Glomerular endothelial cell (primary cell): ENCODE results near the gene KRTAP5-1. TPM values are rescaled to one million over a fixed set of nuclear protein-coding genes. Genes with fewer than 3 reads are reported as not detected.

Experiments used
- DNase-seq: peaks from one replicate; pipeline ENCODE4 v3.0.0-alpha.2; 2011; ENCODE audit warnings: low read depth, low spot score; ENCODE audit errors: extremely low read depth
- total RNA-seq: library from RNA; depleted of rRNA; stranded (reverse); fragments of >200 nt; gene quantifications from 2 replicates; pipeline ENCODE4 v1.2.3, GENCODE V29; 2015

The KRTAP5-1 gene
- total RNA-seq, 1 donor from 2014 or later = not detected

- no peak for DNase-seq
These were observed 11.8 kb downstream of the KRTAP5-1 start for GRCh38 chr11:1573077-1573902.

- DNase-seq = no peak
These were observed 12.6 kb downstream of the KRTAP5-1 start, which contains the start of gene DUSP8 for GRCh38 chr11:1572197-1573076. Gene DUSP8 (minus strand): TSS chr11:1572271. CDS start chr11:1565826, 6,445 bp downstream.

GRCh38 chr11:1571760-1572196 is 13.3 kb downstream of the KRTAP5-1 start:
- DNase-seq = no peak

GRCh38 chr11:1570896-1571759 is 14.0 kb downstream of the KRTAP5-1 start:
- DNase-seq = no peak

- no peak for DNase-seq
These were observed 14.6 kb downstream of the KRTAP5-1 start for GRCh38 chr11:1570531-1570895.

GRCh38 chr11:1570001-1570453 is 15.1 kb downstream of the KRTAP5-1 start:
- no peak for DNase-seq

GRCh38 chr11:1569251-1569780 is 15.8 kb downstream of the KRTAP5-1 start:
- DNase-seq = no peak

- no peak for DNase-seq
These were observed 16.6 kb downstream of the KRTAP5-1 start for GRCh38 chr11:1568441-1568911.

GRCh38 chr11:1567721-1568100 is 17.4 kb downstream of the KRTAP5-1 start:
- no peak for DNase-seq

- no peak for DNase-seq
These were observed 17.9 kb downstream of the KRTAP5-1 start for GRCh38 chr11:1567052-1567720.

GRCh38 chr11:1566381-1567051 is 18.6 kb downstream of the KRTAP5-1 start:
- DNase-seq = no peak

- no peak for DNase-seq
These were observed 19.2 kb downstream of the KRTAP5-1 start for GRCh38 chr11:1565904-1566247.

- DNase-seq = no peak
These were observed 19.7 kb downstream of the KRTAP5-1 start for GRCh38 chr11:1565173-1565903.

GRCh38 chr11:1564535-1565172 is 20.4 kb downstream of the KRTAP5-1 start:
- DNase-seq = no peak

- no peak for DNase-seq
These were observed 21.2 kb downstream of the KRTAP5-1 start for GRCh38 chr11:1563697-1564534.

GRCh38 chr11:1563149-1563638 is 21.9 kb downstream of the KRTAP5-1 start:
- DNase-seq = no peak
